Measurements from ENCODE around the gene CADPS.

CADPS gene

GRCh38 chr3:62481962-62482361, 393.3 kb downstream of the CADPS start:
- no peak for DNase-seq

- no peak for DNase-seq
Observed at GRCh38 chr3:62480056-62480455, 395.2 kb downstream of the CADPS start.

GRCh38 chr3:62479326-62479725, 395.9 kb downstream of the CADPS start:
- no peak for DNase-seq

- no peak for DNase-seq
Observed at GRCh38 chr3:62475306-62475705, 399.9 kb downstream of the CADPS start.

DNA sequence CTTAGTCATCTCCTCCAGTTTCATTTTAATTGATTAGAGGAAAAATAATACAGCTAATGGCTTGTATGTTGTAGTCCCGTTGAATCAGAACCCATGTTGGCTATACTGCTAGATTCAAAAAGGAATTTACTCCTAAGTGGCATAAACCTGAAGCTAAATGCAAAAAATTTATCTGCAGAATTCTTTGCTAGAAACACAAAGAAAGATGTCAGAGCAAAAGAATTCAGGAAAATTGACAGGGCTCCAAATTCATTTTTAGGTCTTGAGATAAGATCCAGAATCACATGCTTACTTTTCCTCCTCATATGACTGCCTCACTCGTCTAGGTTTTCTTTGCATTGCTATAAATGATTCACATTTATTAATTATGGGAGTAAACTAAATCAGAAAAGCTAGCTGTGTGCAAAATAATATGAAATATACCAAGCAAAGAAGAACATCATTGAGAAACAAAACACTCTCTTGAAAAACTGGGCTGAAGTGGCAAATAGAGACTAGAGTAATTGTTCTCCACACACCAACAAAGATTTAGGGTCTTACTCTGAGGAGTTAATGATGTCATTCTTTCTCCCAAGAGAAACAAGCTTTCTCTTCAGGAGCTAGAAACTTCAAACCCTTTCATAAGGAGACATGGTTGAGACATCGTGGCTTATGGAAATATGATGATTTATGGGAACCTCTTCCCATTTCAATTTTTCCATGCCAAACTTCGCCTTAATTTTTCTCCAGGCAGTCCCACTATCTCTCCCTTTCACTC, 407.1 kb downstream of the CADPS start:
- DNase-seq, result no peak

DNA sequence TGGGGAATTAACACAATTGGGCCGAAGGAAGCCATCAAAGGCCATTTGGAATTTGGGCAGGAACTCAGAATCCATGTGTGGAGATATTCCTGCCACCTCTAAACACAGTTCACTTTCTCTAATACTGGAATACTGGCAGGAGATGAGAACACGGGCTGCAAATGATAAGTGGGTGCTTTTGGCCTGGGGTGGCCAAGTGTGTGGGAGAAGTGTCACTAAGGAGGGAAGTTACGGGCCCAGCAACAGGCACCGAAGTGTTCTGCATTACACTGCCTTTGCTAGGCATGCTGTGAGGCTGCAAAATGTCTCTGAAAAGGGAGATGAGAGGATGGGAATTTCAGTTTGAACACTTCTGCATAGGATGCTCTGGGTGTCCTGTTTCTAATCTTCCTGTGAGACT, 412.4 kb downstream of the CADPS start:
- DNase-seq, result no peak

DNA sequence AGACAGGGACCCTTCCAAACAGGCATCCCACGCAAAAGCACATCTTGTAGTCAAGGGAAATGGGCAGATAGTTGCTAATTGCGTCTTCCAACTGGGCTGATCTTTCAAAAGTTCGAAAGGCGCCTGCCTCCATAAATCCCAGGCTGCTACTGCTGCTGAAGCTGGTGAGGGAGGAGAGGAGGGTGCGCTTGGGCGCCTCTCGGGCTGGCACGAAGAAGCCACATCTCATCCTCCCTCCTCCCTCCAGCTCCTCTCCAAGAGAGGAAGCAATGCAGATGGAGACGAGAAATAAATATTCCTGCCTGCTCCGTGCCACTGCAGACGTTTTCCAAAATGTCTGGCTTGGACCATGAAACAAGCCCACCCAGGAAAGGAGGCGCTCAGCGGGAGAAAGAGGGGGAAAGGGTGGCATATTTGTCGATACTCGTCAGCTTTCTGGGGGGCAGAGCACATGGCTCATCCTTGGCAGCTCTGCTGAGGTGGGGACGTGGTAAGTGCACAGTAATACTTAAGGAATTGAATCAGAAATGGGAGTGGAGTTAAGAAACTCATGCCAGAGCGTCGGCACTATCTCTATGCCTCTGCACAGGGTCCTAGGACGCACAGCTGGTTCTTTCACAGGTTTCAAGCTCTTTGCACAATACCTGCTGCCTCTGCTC, 413.0 kb downstream of the CADPS start:
- no peak for DNase-seq

- no peak for DNase-seq
Observed at GRCh38 chr3:62454916-62455315, 420.3 kb downstream of the CADPS start.

DNA sequence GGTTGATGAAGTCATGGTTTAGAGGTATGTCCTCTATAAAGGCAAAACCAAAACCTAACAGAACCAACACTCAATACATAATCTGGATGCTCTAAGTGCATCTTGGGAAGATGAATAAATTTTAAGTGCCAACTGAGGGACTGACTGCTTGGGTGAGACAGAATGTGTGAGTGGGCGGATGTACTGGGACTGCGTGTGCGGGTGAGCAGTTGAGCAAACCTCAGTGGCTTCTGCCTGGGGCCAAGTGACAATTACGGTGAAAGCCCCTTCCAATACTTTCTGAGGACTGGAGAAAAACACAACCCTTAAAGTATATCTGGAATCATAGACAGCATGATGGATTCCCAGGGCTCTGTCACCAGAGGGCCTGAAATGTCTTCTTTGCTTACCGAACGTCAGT, 421.8 kb downstream of the CADPS start:
- DNase-seq, result no peak

GRCh38 chr3:62451211-62451887, 423.9 kb downstream of the CADPS start:
- no peak for DNase-seq

GRCh38 chr3:62446337-62446940, 428.8 kb downstream of the CADPS start:
- no peak for DNase-seq

- no peak for DNase-seq
Observed at GRCh38 chr3:62445275-62445674, 429.9 kb downstream of the CADPS start.

DNA sequence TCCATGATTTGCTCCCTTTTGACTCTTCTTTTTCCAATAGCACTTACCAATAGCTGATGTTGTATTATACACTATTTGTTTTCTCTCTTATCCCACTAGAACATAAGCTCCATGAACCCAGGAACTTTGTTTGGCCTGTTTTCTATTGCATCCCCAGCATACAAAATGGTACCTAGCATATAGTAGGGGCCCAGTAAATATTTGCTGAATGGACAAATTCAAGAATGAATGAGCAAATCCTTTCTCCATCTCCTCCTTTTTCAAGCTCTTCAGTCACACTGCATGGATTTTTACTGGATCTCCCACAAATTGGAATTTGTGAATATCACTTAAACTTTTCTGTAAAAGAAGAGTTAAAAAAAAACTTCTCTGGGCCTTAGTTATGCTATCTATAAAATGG, 435.2 kb downstream of the CADPS start:
- no peak for DNase-seq

DNA sequence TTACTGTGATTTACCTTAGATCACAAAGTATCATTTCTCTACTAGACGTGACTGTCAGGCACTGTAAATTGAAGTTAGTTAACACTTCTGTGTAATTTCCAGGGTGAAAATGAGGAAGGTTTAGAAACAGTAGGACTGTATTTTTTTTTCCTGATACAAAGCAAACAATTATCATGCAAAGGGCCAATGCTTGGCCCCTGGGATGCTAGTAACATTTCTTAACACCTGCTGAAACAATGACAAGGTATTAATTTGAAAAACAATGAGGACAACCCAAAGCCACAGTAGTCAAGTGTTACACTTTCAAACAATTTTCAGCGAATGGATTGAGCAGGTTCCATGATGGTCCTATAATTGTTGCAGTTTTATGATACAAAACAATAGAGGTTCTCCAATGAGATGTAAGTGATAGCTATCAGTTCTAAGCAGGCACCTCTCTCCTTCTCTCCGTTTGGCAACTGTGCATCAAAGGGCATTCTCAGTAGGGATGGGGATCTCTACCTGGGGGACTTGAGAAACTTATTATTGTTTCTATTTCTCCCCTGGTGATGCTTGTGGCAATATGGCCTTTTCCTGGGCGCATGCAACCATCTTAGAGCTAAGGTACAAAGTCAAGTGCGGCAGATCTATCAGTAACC, 435.9 kb downstream of the CADPS start:
- DNase-seq, result no peak

DNA sequence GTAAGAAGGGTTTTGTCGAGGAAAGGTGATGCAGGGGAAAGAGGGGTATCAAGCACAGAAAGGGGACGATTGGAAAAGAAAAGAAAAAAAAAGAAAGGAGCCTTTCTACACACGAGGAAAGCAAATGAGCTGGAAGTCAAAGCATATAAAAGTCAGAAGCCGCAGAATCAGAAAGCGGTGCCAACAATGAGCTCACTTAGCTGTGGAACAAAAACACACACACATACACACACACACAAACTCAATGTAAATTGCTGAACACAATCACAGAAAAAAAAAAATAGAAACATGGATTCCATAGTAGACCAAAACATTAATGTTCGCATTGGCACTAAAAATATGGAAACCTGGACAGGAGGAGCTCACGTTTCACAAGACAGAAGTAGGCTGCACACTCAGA, 438.4 kb downstream of the CADPS start:
- no peak for DNase-seq

- no peak for DNase-seq
Observed at GRCh38 chr3:62433396-62433795, 441.8 kb downstream of the CADPS start.

- DNase-seq, result no peak
Observed at GRCh38 chr3:62421207-62421606, 454.0 kb downstream of the CADPS start.

DNA sequence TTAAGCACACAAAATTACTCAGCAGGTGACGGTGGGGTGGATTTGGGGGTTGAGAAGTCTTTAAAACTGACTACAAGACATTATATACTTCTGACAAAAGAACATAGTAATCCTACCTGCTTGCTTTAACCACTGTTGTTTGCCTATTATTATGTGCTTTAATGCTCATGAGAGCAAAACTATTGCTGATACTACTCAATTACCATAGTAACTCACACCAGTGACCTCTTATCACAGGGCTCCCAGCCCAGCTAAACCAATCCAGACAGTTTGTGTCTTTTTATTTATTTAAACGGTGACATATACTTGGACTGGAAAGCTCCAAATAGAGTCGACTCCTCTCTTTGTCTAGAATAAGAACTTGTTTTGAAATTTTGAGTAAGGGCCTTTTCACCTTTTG, 459.1 kb downstream of the CADPS start:
- DNase-seq, result no peak

DNA sequence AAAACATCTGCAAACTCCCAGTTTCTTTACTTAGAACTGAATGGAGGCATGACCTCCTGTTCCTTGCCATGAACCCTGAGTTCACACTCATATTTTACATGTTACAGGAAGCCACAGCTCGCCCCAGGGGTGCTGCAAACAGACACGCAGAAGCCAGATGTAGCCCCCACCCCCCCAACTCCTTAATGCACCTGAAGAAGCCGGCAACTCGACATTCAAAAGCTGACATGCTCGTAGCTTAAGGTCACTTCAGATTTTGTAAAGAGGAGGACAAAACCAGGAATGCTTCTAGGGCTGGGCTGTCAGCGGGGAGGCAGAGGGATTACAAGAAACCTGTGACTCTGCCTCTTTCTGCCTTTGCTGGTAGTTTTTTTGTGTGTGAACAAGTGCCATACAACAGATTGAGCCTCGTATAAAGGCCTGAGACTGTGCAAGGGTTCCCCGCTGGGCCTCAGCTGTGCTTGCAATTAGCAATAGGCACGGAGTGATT, 459.9 kb downstream of the CADPS start:
- no peak for DNase-seq

- DNase-seq, result no peak
Observed at GRCh38 chr3:62414786-62415185, 460.4 kb downstream of the CADPS start.

DNA sequence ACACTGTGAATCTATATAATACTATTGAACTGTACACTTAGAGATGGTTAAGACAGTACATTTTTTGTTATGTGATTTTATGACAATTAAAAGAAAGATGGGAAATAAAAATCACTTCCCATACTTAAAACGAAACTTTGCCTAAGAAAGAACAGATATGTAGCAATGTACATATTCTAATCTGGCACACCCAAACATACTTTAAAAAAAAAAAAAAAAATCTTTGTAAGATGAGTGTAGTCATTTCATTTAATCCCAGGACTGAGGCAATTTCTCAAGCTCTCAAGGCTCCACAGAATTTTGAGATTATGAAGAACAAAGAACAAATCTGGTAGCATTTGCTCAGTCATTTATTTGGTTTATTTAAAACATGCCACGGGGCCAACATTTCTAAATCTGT, 461.5 kb downstream of the CADPS start:
- no peak for DNase-seq

GRCh38 chr3:62406945-62407344, 468.3 kb downstream of the CADPS start:
- DNase-seq, result no peak

- no peak for DNase-seq
Observed at GRCh38 chr3:62405566-62405965, 469.6 kb downstream of the CADPS start.

Data from stimulated activated CD4-positive, alpha-beta T cell treated with anti-CD3 and anti-CD28 coated beads, Interleukin-1b, Interleukin-23, amount 100 ng/mL, for 48 hours (primary cell).